Sigmoid colon (tissue), 3 donors: ENCODE data around the gene RAB36.

Source experiments
- CTCF ChIP-seq, 4 experiments: fragments of 450-650 bp in 3 of 4; fragments of 200-600 bp in 1 of 4; IDR thresholded peaks; one replicate each; pipeline ENCODE4 v1.5.1; 2016 to 2019; ENCODE audit warnings: antibody characterized with exemption in 4 of 4, mild to moderate bottlenecking in 3 of 4, moderate library complexity in 2 of 4
- POLR2A ChIP-seq, 2 donors: fragments of 450-650 bp; IDR thresholded peaks; one replicate each; pipeline ENCODE4 v1.6.1; 2016; ENCODE audit warnings: antibody characterized with exemption in 2 of 2, mild to moderate bottlenecking in 2 of 2, moderate library complexity in 2 of 2

- TF ChIP-seq POLR2A (IDR thresholded peaks at IDR 0.05) (no peak), CTCF (IDR thresholded peaks at IDR 0.05) (no peak)
These were observed 18.1 kb upstream of the RAB36 start for GRCh38 chr22:23127055-23127756.
